Spleen (tissue), 11 donors: ENCODE results near the gene RABEPK. TPM values are rescaled to one million over a fixed set of nuclear protein-coding genes. Genes with fewer than 3 reads are reported as not detected.
"Not testable (repeated sequence)": the region's sequence is repeated elsewhere in the genome, so short reads cannot be mapped to it uniquely, and the experiment has no call there.

Source experiments
- DNase-seq: peaks from one replicate; pipeline ENCODE4 v3.0.0-alpha.2; 2020
- H3K27ac ChIP-seq, 8 donors: fragments of 200-600 bp; sonication (generic) in 7 of 8; 1 replicate in 4 of 8; 2 replicates in 4 of 8; pipeline versions ENCODE4 v1.5.0 to v1.8.0; 2016 to 2021; ENCODE audit warnings: inconsistent platforms in 4 of 8, mild to moderate bottlenecking in 4 of 8, moderate library complexity in 1 of 8
- H3K27me3 ChIP-seq, 7 donors: fragments of 200-600 bp; sonication (generic) in 6 of 7; replicated peaks in 1 of 7; 1 replicate in 4 of 7; 2 replicates in 3 of 7; pipeline versions ENCODE4 v1.5.0 to v1.8.0; 2016 to 2021; ENCODE audit warnings: inconsistent platforms in 3 of 7, mild to moderate bottlenecking in 1 of 7
- H3K36me3 ChIP-seq, 6 donors: fragments of 200-600 bp; sonication (generic) in 5 of 6; 1 replicate in 4 of 6; 2 replicates in 2 of 6; pipeline versions ENCODE4 v1.5.0 to v1.8.0; 2016 to 2021; ENCODE audit warnings: inconsistent platforms in 2 of 6
- H3K4me1 ChIP-seq, 6 donors: fragments of 200-600 bp; sonication (generic) in 5 of 6; 1 replicate in 3 of 6; 2 replicates in 3 of 6; pipeline versions ENCODE4 v1.5.0 to v1.8.0; 2016 to 2021; ENCODE audit warnings: inconsistent platforms in 3 of 6
- H3K4me3 ChIP-seq, 8 donors: fragments of 200-600 bp; sonication (generic) in 7 of 8; 1 replicate in 4 of 8; 2 replicates in 4 of 8; pipeline versions ENCODE4 v1.5.0 to v1.8.0; 2016 to 2021; ENCODE audit warnings: inconsistent platforms in 4 of 8, mild to moderate bottlenecking in 4 of 8, moderate library complexity in 2 of 8
- H3K9me3 ChIP-seq, 8 donors: fragments of 200-600 bp; sonication (generic) in 7 of 8; 1 replicate in 4 of 8; 2 replicates in 4 of 8; pipeline versions ENCODE4 v1.5.0 to v1.8.0; 2016 to 2021; ENCODE audit warnings: inconsistent platforms in 4 of 8
- CTCF ChIP-seq, 11 experiments: fragments of 200-600 bp in 7 of 11; fragments of 450-650 bp in 4 of 11; sonication (generic) in 4 of 11; IDR thresholded peaks in 8 of 11; conservative IDR thresholded peaks in 3 of 11; 1 replicate in 7 of 11; 2 replicates in 4 of 11; pipeline versions ENCODE4 v1.4.0 to v1.8.0; 2016 to 2021; ENCODE audit warnings: antibody characterized with exemption in 11 of 11, inconsistent platforms in 4 of 11, mild to moderate bottlenecking in 1 of 11
- POLR2A ChIP-seq, 3 donors: fragments of 450-650 bp; IDR thresholded peaks; one replicate each; pipeline ENCODE4 v1.5.1; 2017; ENCODE audit warnings: antibody characterized with exemption in 3 of 3, mild to moderate bottlenecking in 1 of 3
- POLR2AphosphoS5 ChIP-seq, 3 donors: sonication (generic); formaldehyde crosslinking; IDR thresholded peaks; one replicate each; pipeline ENCODE4 v1.5.1; 2017; ENCODE audit warnings: antibody characterized with exemption in 3 of 3
- WGBS, 5 donors: extraction: QIAGEN DNeasy Blood & Tissue Kit in 3 of 5; methylation state at CpG; one replicate each; pipeline versions ENCODE4 v1.1.5 to v1.1.7; 2013 to 2018; 5-methylcytosine and 5-hydroxymethylcytosine counted together
- intact Hi-C: fragments of 100-400 bp; cut with DNase I; formaldehyde crosslinking; loops from one replicate; pipeline ENCODE4 v1.15.0; 2023; ENCODE audit warnings: low total_unique reads
- polyA plus RNA-seq, 3 donors: library from polyadenylated mRNA; stranded (reverse); fragments of 200-250 nt; gene quantifications; one replicate each; pipeline ENCODE4 v1.2.1, GENCODE V29; 2013
- total RNA-seq, 7 donors: library from RNA; depleted of rRNA in 3 of 7; stranded (reverse); fragments of >200 nt in 3 of 7; fragmentation: NEBNext Ultra II Directional in 4 of 7; extraction: Animal tissue kit (Norgen Biotek cat#: 25700) in 4 of 7; gene quantifications; one replicate each; pipeline versions ENCODE4 v1.1.0 to v1.2.1, GENCODE V29; 2016 to 2021
- donor health status: healthy with polysubstance abuse.
- donor health status: DM: no; HTN: no; CAD: no; lungs with moderate emphysema.
- donor health status: DM: no; HTN: no; CAD: no.
- donor health status: Bipolar disorder and iron deficiency.
- donor health status: healthy.
- donor health status: DM: no; HTN: no; CAD: no.
- donor health status: DM: yes; HTN: yes; CAD: no.

RABEPK gene
- total and polyA plus RNA-seq, 10 donors: 6.2 to 17.1 (median 11.9) TPM

- H3K4me3 ChIP-seq: peak within 1 kb of the TSS; percentile 86 to 98 (median 92)
- WGBS, 5 donors: 0 to 1% (median 0%) methylated on average over 35 to 82 of the region's 82 CpGs
- peak within 1 kb of the TSS; percentile 93 to 97 (median 95) for H3K27ac ChIP-seq
- peak; percentile 99 for DNase-seq
- H3K36me3 ChIP-seq: peaks cover 0 to 11% (median 0%) of the 10 kb centered on the region in 6 donors
- TF ChIP-seq POLR2AphosphoS5 (IDR thresholded peaks at IDR 0.05) (peak; percentile 93 to 97 (median 94)), CTCF (IDR thresholded peaks at IDR 0.05 in 8 of 11, conservative IDR thresholded peaks at IDR 0.05 in 3 of 11) (peak; percentile 75 to 97 (median 84)), POLR2A (IDR thresholded peaks at IDR 0.05) (peak in 2 of 3 donors; percentile 22 to 66)
- H3K27me3 ChIP-seq: no peaks in the 10 kb centered on the region
- H3K4me1 ChIP-seq: peaks cover 27 to 79% (median 56%) of the 10 kb centered on the region in 6 donors
- intact Hi-C loops: no loop called here
- no peaks in the 10 kb centered on the region for H3K9me3 ChIP-seq
Observed at GRCh38 chr9:125189361-125190289, 10.7 kb upstream of the RABEPK start, which contains the start of gene PPP6C. Gene PPP6C (minus strand): TSS chr9:125189803. CDS start chr9:125189718, 85 bp downstream.

GRCh38 chr9:125190361-125190801 is 10.0 kb upstream of the RABEPK start:
- Histone ChIP-seq H3K9me3 (no peaks in the 10 kb centered on the region), H3K27ac (peak overlapping the region; percentile 93 to 97 (median 95)), H3K4me1 (peaks cover 27 to 79% (median 57%) of the 10 kb centered on the region in 6 donors), H3K4me3 (peak overlapping the region; percentile 86 to 98 (median 92)), H3K27me3 (no peaks in the 10 kb centered on the region), H3K36me3 (peaks cover 0 to 6% (median 0%) of the 10 kb centered on the region in 6 donors)
- WGBS, 5 donors: 60 to 74% (median 64%) methylated on average over 14 of the region's 14 CpGs
- intact Hi-C loops: no loop called here
- TF ChIP-seq POLR2AphosphoS5 (IDR thresholded peaks at IDR 0.05) (no peak), POLR2A (IDR thresholded peaks at IDR 0.05) (no peak), CTCF (IDR thresholded peaks at IDR 0.05 in 8 of 11, conservative IDR thresholded peaks at IDR 0.05 in 3 of 11) (no peak)
- peak; percentile 76 for DNase-seq

GRCh38 chr9:125194466-125194865 is 5.9 kb upstream of the RABEPK start:
- intact Hi-C loops, DNase-seq, H3K27me3 ChIP-seq, H3K9me3 ChIP-seq, H3K4me3 ChIP-seq, H3K36me3 ChIP-seq: not testable (repeated sequence)
- Histone ChIP-seq H3K27ac (peak overlapping the region in 3 of 8 donors; percentile 16 to 50 (median 28)), H3K4me1 (peaks cover 9 to 60% (median 25%) of the 10 kb centered on the region in 6 donors)
- 59 to 87% (median 83%) methylated on average over 5 of the region's 5 CpGs for WGBS, 5 donors

DNA sequence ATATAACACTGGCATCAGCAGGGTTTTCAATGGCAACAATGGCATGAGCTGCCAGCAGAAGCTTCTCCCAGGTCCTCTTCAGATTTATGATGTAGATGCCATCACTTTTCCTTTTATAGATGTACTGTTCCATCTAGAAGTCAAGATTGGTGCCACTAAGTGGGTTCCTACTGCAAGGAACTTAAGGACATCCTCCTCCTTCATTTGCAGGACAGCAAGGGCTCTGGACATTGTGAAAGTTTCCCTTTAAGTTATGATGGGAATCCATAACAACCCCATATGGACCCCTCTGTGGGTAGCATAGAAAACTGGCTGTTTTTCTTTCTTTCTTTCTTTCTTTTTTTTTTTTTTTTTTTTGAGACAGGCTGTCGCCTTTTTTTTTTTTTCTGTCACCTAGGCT is 4.8 kb upstream of the RABEPK start:
- H3K4me3 ChIP-seq, H3K36me3 ChIP-seq, H3K27me3 ChIP-seq, H3K9me3 ChIP-seq, DNase-seq, intact Hi-C loops: not testable (repeated sequence)
- H3K27ac ChIP-seq: peak overlapping the region in 2 of 8 donors; percentile 16 to 59
- peaks cover 6 to 57% (median 22%) of the 10 kb centered on the region in 6 donors for H3K4me1 ChIP-seq
- WGBS, 5 donors: 71 to 100% (median 89%) methylated on average over 1 of the region's 1 CpG; no CpG with 5 or more reads in 1 of the 5 donors
